Stimulated activated CD4-positive, alpha-beta T cell treated with anti-CD3 and anti-CD28 coated beads, Interleukin-4, amount 100 ng/mL, for 1 hour (primary cell): ENCODE results near the gene ADAMTSL1.
"Not testable (repeated sequence)": the region's sequence is repeated elsewhere in the genome, so short reads cannot be mapped to it uniquely, and the experiment has no call there.

ENCODE experiments used
- DNase-seq: peaks from one replicate; pipeline ENCODE4 v3.0.0-alpha.2; 2020

The ADAMTSL1 gene

DNA sequence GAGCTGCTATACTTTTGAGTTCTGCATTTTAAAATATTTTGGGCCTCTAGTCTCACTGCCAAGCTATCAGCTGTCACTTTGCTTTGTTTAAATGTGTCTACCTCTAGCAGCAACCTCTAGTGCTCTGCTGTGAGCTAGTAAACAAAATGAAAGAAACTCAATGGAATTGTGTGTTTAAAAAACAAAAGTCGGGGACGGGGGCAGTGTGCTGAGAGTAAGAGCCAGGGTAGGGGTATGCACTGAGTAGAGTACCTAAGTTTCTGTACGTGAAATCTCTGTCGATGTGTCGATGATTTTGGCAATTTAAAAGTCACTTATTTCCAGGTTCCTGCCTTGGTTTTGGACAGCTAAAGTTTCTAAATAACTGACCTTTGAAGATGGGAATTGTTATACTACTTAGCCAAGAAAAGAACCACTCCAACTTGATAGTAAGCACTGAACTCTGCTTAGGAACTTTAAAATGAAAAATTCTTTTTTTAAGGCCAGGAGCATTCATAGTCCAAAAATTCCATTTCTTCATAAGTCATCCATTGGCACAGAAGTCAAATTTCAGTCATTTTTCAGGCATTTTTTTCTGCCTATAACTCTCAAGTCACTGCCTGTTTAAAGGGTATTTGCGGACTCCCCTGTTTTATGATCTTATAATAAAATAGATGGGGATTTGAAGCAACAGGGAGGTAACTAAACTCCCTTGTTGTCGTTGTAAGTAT is 447.6 kb downstream of the ADAMTSL1 start:
- no peak for DNase-seq

DNA sequence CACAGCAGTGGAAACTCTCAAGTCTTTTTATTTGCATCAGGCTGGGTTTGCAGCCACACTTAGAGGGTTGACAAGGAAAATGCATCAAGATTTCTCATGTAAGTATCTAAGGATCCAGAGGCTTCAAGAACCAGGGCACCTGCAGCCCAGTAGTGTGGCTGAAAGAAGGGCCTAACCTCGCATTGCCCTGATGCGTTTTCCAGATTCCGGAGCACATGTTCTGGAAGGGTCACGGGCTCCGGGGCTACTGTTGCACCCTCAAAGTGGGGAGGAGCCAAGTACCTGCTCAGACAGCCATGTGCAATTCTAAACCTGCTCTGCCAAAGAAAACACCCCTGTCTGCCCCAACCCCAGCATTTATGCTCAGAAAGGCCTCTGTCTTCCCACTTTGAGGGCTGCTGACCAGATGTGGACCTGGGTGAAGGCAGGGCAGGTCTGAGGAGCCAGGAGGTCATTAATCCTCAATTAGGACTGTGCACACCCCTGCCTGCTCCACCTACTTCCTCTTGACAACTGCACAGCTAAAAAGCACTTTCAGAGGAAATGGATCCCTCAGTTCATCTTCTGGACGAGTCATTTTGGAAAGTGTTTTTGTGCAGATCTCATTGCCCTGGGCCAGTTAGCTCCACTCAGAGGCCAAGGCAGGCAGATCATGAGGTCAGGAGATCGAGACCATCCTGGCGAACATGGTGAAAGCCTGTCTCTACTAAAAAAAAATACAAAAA is 448.4 kb downstream of the ADAMTSL1 start:
- no peak for DNase-seq

DNA sequence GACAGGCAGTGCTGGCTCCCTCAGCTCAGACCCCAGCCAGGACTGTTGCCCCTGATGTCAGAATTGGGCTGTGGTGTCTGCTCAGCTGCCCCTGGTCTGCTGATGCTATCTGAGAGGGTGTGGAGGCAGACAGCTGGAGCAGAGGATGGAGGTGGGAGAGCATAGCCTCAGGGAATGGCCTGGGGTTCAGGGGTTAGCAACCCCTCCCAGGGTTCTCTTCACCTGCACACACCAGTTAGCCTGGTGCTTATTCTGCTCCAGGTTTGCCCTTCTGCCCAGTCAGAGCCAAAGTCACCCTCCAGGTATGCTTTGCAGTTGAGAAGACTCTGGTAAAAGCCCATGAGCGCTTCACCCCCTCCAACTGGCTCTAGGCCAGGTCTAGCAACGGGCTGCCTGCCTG is 449.2 kb downstream of the ADAMTSL1 start:
- DNase-seq = no peak

DNA sequence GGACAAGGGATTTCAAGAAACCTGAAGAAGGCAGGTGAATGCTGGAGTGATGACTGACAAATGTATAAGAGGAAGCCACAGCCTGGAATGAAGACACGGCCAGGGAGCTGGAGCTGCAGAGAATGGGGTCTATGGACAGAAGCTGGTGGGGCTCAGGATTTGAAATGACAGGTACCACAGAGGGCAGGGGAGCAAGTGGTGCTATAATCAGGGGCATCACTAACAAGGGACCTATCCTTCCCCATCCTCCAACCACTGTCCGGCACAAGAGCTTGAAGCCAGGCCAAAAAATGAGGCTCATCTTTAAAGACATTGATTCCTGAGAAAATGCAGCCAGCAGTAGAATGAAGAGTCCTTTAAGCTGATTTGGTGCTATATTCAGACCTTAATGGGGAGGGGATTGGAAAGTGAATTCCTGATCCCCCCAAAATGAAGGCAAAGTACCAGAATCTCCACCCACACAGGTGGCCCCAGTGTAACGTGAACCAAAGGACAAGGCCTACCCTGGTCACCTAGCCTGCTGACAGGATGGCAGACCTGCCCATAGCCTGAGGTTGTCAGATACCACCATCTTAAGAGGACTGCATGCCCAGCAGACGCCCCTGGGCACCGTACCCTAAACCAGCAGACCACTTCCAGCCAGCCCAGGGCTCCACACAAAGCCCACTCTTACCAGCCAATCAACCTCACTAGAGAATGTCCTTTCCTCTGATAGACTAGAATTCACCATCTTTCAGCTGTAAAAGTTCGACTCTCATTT is 449.9 kb downstream of the ADAMTSL1 start:
- DNase-seq = no peak

DNA sequence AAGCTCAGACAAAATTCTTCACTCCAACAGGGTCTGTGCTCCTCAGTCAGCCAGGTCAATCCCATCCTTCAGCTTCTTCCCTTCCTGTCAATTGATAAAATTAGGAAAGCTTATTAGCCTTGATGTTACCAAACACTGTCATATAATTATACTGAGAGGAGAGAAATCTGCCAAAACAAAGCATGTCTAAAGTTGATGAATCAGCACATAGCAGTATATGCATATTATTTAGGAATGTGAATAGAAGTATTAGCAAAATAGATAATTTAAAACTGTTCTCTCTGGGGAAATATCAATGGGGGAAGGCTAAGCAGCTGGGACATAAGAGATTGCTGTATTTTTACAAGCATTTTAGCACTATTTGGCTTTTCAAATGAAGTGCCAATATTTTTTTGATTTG is 451.9 kb downstream of the ADAMTSL1 start:
- DNase-seq = no peak

DNA sequence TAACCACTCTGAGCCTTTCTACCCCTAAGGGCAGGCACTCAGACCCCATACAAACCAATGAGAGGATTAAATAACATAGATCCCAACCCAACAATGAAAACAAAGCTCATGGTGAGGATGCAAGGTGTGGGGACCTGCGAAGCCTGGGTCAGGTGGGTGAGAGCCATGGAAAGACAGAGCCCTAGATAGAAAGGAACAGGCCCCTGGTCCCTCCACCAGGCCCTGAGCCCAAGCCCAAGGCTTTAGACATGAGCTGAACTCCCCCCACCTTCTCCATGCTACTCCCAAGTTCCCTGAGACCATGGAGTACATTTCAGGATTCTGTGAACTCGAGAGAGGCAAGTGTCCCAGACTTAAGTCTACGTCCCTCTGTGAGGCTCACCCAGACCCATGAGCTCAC is 452.6 kb downstream of the ADAMTSL1 start:
- no peak for DNase-seq

DNA sequence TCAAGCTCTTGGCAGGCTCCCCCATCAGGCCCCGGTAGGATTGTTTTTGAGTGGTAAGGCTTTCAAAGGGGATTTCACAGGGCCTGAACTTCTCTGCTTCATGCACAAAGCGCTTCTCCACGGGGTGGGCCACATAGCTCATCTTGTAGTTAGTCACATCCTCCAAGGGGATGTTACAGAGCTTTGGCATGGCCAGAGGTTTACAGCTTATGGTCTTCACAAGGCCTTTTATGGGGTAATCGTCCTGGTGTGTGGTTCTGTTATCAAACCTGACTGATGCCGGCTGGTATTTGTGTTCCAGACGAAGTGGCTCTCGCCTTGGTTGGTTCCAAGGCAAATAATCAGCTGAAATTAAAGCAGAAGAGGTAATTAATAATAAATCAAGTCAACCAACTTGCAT is 454.8 kb downstream of the ADAMTSL1 start:
- DNase-seq = no peak

DNA sequence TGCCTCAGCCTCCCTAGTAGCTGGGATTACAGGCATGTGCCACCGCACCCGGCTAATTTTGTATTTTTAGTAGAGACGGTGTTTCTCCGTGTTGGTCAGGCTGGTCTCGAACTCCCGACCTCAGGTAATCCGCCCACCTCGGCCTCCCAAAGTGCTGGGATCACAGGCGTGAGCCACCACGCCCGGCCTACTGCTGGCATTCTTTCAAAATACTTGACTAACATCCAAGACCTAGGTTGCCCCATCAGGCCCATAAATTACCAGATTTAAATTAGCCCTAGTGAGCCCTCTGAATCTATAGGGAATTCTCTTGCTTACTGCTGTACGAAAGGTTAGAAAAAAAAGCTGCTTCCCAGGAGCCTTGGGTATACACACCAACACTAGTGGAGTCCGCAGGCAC is 456.7 kb downstream of the ADAMTSL1 start:
- not testable (repeated sequence) for DNase-seq

DNA sequence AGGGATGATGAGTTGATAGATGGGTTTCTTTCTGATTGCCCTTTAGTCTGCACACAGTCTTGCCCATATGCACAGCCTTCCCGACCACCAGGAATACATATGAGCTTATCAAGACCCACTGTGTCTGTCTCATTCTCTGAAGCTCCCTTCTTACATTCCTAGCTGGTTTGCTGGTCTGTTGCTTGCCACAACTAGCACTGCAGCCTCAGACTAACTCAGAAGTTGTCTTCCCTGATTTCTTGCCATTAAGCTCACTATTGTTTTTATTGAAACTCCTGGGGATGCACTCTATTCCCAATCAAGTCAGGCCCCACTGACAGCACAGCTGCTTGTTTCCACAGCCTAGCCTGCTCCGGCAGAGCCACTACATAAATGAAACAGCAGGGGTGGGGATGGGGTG is 461.6 kb downstream of the ADAMTSL1 start:
- no peak for DNase-seq

DNA sequence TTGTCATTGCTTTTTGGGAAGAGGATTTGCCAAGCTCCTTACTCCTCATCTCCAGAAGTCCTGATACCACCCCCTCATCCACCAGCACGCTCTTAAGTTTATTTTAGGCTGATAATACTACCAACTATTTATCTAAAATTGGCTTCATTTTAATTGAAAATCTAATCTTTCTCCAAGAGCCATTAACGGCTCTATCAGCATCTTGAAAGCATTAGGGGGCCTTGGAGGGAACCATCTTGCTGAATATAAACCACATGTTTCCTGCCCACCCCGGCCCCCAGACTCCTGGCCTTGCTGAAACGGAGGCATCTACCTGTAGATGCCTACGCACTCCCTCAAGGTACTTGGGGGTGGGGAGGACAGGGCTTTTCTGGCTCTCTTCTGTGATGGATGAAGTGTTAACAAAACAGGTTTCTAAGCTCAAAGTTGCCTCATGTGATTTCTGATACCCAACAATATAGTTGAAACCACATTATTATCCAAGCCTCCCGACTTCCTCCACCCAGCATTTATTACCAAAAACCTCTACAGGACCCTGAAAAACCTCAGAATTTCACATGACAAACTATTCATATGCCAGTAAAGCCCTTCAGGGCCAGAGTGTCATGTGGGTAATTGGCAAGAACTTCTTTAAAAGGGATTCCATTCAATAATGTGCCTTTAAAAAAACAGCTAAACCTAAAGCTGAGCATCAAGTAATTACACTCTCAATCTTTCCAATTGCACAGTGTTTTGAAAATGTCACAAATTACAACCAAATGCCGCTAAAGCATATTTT is 462.3 kb downstream of the ADAMTSL1 start:
- no peak for DNase-seq

DNA sequence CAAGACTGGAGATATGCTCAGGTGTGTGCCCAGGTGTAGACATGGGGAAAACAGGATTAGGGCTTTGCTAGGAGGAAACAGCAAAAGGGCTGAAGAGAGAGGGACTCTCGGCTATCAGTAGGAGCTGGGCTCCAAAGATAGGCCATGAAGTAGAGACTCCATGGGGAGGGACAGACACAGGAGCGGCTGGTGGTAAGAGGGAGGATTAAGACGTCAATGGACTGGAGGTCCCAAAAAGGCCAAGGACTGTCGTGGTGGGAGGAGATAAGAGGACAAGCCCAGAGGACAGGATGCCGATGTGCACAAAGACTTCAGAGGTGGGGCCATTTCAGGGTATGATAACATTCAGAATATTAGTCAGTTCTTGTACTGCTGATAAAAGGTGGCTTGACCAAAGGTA is 466.0 kb downstream of the ADAMTSL1 start:
- no peak for DNase-seq

DNA sequence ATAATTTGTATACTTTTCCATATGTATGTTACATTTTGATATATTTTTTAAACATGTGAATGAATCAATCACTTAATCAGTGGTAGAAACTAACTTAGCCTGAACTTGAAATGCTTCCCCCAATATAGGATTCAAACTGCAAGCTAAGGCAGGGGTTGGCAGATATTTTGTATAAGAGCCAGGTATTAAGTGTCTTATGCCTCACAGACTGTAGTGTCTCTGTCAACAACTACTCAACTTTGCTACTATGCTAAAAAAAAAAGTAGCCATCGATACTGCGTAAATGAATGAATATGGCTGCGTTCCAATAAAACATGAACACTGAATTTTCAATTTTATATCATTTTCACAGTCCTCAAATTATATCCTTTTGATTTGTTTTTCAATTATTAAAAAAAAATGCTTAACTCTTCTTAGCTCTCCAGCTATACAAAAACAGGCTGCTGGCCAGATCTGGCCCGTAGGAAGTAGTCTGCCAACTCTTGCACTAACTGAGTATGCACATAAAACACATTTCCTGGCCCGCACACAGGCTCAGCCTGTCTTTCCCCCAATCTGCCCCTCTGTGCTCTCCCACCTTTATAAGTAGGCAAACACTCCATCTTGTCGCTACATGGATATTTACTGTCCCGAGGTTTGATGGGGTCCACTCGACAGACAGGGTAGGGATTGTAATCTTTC is 467.2 kb downstream of the ADAMTSL1 start:
- no peak for DNase-seq

DNA sequence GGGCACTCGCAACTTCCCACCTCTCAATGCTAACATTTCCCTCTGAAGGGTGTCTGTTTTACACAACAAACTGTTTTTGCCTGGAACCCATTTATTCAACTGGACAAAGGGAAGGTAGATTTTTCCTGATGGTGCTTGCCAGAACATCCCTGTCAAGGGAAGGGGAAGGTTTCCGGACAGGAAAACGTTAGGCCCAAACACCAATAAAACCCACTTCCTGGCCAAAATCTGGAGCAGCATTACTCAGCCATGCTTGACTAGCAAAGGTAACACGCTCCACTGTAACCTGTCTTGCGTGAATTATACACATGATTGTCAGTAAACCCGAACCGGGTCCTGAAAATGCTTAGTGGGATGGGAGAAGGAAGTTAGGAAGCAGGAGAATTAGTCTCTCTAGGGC is 468.8 kb downstream of the ADAMTSL1 start:
- DNase-seq = no peak

DNA sequence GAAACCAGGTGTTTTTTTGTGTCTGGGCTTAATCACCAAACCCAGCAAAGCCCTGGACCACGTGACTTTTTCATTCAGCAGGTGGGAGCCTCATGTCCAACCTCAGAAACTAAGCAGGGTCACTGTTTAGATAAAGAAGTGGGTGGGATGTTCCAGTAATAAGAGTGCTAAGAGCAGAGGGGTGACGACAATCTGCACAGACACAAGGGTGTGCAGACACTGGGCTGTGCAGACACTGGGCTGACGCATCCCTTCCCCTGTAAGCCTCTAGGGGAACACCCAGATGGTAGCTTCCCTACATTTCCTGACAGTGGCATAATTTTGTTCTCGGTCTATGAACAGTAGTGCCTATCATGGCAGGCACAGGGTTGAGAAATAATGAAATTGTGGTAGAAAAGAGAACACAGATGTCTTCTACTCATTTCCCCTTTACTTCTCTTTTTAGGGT is 474.0 kb downstream of the ADAMTSL1 start:
- no peak for DNase-seq

DNA sequence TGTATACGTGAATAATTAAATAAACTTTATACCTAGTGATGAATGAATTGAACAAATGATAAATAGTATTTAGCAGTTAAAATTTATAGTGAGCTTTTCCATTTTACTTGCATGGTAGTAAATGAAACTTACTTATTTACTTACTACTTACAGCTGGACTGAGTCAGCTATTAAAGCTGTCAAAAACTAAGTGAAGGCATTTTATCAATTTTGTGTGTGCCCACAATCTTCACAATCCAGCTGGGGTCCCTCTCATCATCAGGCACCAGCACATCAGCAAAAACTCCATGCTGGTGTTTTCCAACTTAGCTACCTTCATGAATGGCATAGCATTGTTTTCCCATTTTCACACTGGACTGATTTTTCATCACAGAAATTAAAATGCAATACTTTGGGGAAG is 478.0 kb downstream of the ADAMTSL1 start:
- no peak for DNase-seq

DNA sequence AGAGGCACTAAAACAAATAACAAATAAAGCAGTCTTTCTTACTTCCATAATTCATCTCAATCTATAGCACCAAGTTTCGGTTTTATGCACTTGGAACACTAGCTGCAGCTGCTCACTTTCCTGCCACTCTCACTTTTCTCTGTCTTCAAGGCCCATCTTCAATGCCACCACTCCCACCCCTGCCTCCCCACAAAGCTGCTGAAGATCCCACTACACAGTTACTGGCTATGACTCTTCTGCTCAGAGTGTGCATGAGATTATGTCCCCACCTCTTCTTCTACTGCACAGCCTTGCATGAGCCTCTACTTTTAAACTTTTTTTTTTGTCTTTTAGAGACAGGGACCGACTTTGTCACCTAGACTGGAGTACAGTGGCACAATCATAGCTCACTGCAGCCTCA is 481.7 kb downstream of the ADAMTSL1 start:
- no peak for DNase-seq
